CD14-positive monocyte (primary cell): ENCODE measurements around the gene ACVR1B. TPM values are rescaled to one million over a fixed set of nuclear protein-coding genes. Genes with fewer than 3 reads are reported as not detected.
A peak's percentile ranks its signal among the peaks of the same experiment; 100 is the strongest.

ENCODE experiments used
- DNase-seq, 3 donors: peaks; one replicate each; pipeline ENCODE4 v3.0.0-alpha.2; 2011 to 2022
- H2AFZ ChIP-seq: 2 replicates; pipeline ENCODE4 v1.6.0; 2012; ENCODE audit warnings: mild to moderate bottlenecking, low read depth, low read length, inconsistent platforms; ENCODE audit not compliant: insufficient read depth, poor library complexity, severe bottlenecking
- H3K27ac ChIP-seq, 2 donors: 1 replicate in 1 of 2; 2 replicates in 1 of 2; pipeline ENCODE4 v1.5.1; 2012 to 2013; ENCODE audit warnings: low read length in 2 of 2, control low read depth in 1 of 2, inconsistent platforms in 1 of 2, low read depth in 1 of 2, mild to moderate bottlenecking in 1 of 2
- H3K27me3 ChIP-seq, 2 donors: one replicate each; pipeline versions ENCODE4 v1.6.0 to v1.6.1; 2011 to 2013; ENCODE audit warnings: low read length in 2 of 2; ENCODE audit not compliant: control insufficient read depth in 2 of 2, insufficient read depth in 2 of 2
- H3K36me3 ChIP-seq, 2 donors: replicated peaks in 1 of 2; 1 replicate in 1 of 2; 2 replicates in 1 of 2; pipeline versions ENCODE4 v1.5.1 to v1.6.1; 2012 to 2013; ENCODE audit warnings: low read length in 2 of 2, control low read depth in 1 of 2, inconsistent platforms in 1 of 2, mild to moderate bottlenecking in 1 of 2; ENCODE audit not compliant: insufficient read depth in 2 of 2, control insufficient read depth in 1 of 2
- H3K4me1 ChIP-seq, 2 donors: 1 replicate in 1 of 2; 2 replicates in 1 of 2; pipeline versions ENCODE4 v1.5.1 to v1.6.1; 2012 to 2013; ENCODE audit warnings: low read length in 2 of 2, control low read depth in 1 of 2, inconsistent platforms in 1 of 2, mild to moderate bottlenecking in 1 of 2, moderate library complexity in 1 of 2; ENCODE audit not compliant: insufficient read depth in 2 of 2, control insufficient read depth in 1 of 2
- H3K4me2 ChIP-seq: replicated peaks from 2 replicates; pipeline ENCODE3; 2012; ENCODE audit warnings: low read length, moderate library complexity, mild to moderate bottlenecking; ENCODE audit not compliant: poor library complexity, severe bottlenecking; ENCODE audit errors: extremely low read depth
- H3K4me3 ChIP-seq, 3 experiments: fragments of 200-600 bp in 1 of 3; sonication (generic) in 1 of 3; replicated peaks in 1 of 3; 1 replicate in 2 of 3; 2 replicates in 1 of 3; pipeline ENCODE4 v1.5.1; 2011 to 2013; ENCODE audit warnings: low read length in 3 of 3, mild to moderate bottlenecking in 3 of 3, control low read depth in 2 of 3, low read depth in 2 of 3, inconsistent platforms in 1 of 3, moderate library complexity in 1 of 3
- H3K79me2 ChIP-seq: 2 replicates; pipeline ENCODE4 v1.6.0; 2012; ENCODE audit warnings: mild to moderate bottlenecking, control low read depth, inconsistent platforms, low read length, moderate library complexity; ENCODE audit not compliant: insufficient read depth
- H3K9ac ChIP-seq: 2 replicates; pipeline ENCODE4 v1.6.0; 2017; ENCODE audit warnings: low read length, mild to moderate bottlenecking; ENCODE audit not compliant: insufficient read depth, poor library complexity, severe bottlenecking
- H3K9me3 ChIP-seq, 2 donors: replicated peaks in 1 of 2; 1 replicate in 1 of 2; 2 replicates in 1 of 2; pipeline versions ENCODE4 v1.5.1 to v1.6.1; 2012 to 2013; ENCODE audit warnings: low read length in 2 of 2, control low read depth in 1 of 2; ENCODE audit not compliant: control insufficient read depth in 1 of 2, insufficient read depth in 1 of 2
- H4K20me1 ChIP-seq: 2 replicates; pipeline ENCODE4 v1.6.0; 2012; ENCODE audit warnings: mild to moderate bottlenecking, low read length, control low read depth, moderate library complexity; ENCODE audit not compliant: insufficient read depth
- H3K27ac Mint-ChIP-seq, 7 donors: one replicate each; pipeline ENCODE4 v1.8.0; 2020; ENCODE audit warnings: mild to moderate bottlenecking in 7 of 7, mixed read lengths in 7 of 7, moderate library complexity in 6 of 7, inconsistent platforms in 2 of 7
- H3K27me3 Mint-ChIP-seq, 3 donors: one replicate each; pipeline ENCODE4 v1.8.0; 2021 to 2022; ENCODE audit warnings: low read depth in 3 of 3, mild to moderate bottlenecking in 3 of 3, mixed read lengths in 3 of 3, moderate library complexity in 3 of 3, inconsistent platforms in 1 of 3
- H3K36me3 Mint-ChIP-seq, 2 donors: one replicate each; pipeline ENCODE4 v1.8.0; 2020; ENCODE audit warnings: mixed read lengths in 2 of 2, inconsistent platforms in 1 of 2, mild to moderate bottlenecking in 1 of 2
- H3K4me1 Mint-ChIP-seq: one replicate; pipeline ENCODE4 v1.8.0; 2020; ENCODE audit warnings: mild to moderate bottlenecking, mixed read lengths
- H3K4me3 Mint-ChIP-seq, 2 donors: one replicate each; pipeline ENCODE4 v1.8.0; 2020; ENCODE audit warnings: mild to moderate bottlenecking in 2 of 2, mixed read lengths in 2 of 2, moderate library complexity in 1 of 2
- H3K9me3 Mint-ChIP-seq, 7 donors: one replicate each; pipeline ENCODE4 v1.8.0; 2020 to 2022; ENCODE audit warnings: mixed read lengths in 7 of 7, mild to moderate bottlenecking in 6 of 7, moderate library complexity in 6 of 7, inconsistent platforms in 2 of 7
- WGBS: methylation state at CpG from one replicate; pipeline ENCODE4 v1.1.5; 2013; ENCODE audit warnings: missing lambda C conversion rate; ENCODE audit not compliant: insufficient coverage; 5-methylcytosine and 5-hydroxymethylcytosine counted together
- intact Hi-C, 2 donors: fragments of 100-400 bp; cut with micrococcal nuclease; formaldehyde crosslinking; loops; one replicate each; pipeline versions ENCODE4 v1.15.0 to v1.15.1; 2023
- polyA plus RNA-seq, 3 donors: library from polyadenylated mRNA; depleted of rRNA in 1 of 3; unstranded in 2 of 3; stranded (reverse) in 1 of 3; fragments of 300-500 nt in 2 of 3; fragments of >200 nt in 1 of 3; fragmentation: Illumina TruSeq in 2 of 3; gene quantifications; 1 replicate in 2 of 3; 2 replicates in 1 of 3; pipeline ENCODE4 v1.2.3, GENCODE V29; 2012 to 2021
- TF ChIP-seq, protein P1 (sequence below): fragments of 200-600 bp; IDR thresholded peaks from one replicate; pipeline ENCODE4 v1.8.0; 2022; ENCODE audit warnings: antibody characterized with exemption, mild to moderate bottlenecking

Gene ACVR1B
- polyA plus RNA-seq, 3 donors: 1.8 to 18.5 (median 3.9) TPM

DNA sequence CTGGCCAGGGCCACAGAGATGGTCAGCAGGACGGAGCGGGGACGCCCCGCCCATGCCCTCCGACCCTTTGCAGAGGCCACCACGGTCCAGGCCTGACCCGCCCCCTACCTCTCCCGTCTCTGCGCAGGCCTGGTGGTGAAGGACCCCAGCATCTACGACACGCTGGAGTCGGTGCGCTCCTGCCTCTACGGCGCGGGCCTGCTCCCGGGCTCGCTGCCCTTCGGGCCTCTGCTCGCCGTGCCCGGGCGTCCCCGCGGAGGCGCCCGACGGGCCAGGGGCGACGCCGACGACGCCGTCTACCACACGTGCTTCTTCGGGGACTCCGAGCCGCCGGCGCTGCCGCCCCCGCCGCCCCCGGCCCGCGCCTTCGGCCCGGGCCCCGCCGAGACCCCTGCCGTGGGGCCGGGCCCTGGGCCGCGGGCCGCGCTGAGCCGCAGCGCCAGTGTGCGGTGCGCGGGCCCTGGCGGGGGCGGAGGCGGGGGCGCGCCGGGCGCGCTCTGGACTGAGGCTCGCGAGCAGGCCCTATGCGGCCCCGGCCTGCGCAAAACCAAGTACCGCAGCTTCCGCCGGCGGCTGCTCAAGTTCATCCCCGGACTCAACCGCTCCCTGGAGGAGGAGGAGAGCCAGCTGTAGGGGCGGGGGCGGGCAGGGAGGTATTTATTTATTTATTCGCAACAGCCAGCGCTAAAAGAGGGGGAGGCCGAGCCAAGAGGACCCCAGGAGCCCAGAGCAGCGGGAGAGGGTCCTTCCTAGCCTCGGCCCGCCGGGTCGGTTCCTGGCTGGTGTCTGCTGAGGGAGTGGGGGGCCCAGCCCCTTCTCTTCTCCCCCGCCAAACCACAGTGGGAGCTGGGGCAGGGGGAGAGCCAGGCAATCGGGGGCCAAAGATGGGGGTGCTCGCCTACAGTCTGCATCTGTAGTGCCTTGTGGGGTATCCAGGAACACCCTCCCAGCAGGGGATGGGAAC is 63.4 kb downstream of the ACVR1B start:
- Mint-ChIP-seq H3K27ac (peak overlapping the region in 1 of 7 donors; percentile 16), H3K27me3 (peaks cover 5 to 16% (median 13%) of the 10 kb centered on the region in 3 donors), H3K4me3 (no peak overlapping the region), H3K36me3 (peaks cover 3 to 18% of the 10 kb centered on the region in 2 donors), H3K9me3 (peaks cover 0 to 6% (median 0%) of the 10 kb centered on the region in 7 donors), H3K4me1 (peaks cover 3% of the 10 kb centered on the region)
- intact Hi-C loops: no loop called here
- Histone ChIP-seq H3K4me2 (no peak overlapping the region), H2AFZ (no peak overlapping the region), H4K20me1 (peaks cover 17% of the 10 kb centered on the region), H3K9ac (no peak overlapping the region), H3K4me1 (no peaks in the 10 kb centered on the region), H3K36me3 (no peaks in the 10 kb centered on the region), H3K4me3 (no peak overlapping the region), H3K27me3 (no peaks in the 10 kb centered on the region), H3K27ac (no peak overlapping the region), H3K79me2 (no peaks in the 10 kb centered on the region), H3K9me3 (no peaks in the 10 kb centered on the region)
- WGBS: 97% methylated on average over 61 of the region's 93 CpGs
- TF ChIP-seq, protein P1, sequence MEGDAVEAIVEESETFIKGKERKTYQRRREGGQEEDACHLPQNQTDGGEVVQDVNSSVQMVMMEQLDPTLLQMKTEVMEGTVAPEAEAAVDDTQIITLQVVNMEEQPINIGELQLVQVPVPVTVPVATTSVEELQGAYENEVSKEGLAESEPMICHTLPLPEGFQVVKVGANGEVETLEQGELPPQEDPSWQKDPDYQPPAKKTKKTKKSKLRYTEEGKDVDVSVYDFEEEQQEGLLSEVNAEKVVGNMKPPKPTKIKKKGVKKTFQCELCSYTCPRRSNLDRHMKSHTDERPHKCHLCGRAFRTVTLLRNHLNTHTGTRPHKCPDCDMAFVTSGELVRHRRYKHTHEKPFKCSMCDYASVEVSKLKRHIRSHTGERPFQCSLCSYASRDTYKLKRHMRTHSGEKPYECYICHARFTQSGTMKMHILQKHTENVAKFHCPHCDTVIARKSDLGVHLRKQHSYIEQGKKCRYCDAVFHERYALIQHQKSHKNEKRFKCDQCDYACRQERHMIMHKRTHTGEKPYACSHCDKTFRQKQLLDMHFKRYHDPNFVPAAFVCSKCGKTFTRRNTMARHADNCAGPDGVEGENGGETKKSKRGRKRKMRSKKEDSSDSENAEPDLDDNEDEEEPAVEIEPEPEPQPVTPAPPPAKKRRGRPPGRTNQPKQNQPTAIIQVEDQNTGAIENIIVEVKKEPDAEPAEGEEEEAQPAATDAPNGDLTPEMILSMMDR: no peak
- no peak for DNase-seq

DNA sequence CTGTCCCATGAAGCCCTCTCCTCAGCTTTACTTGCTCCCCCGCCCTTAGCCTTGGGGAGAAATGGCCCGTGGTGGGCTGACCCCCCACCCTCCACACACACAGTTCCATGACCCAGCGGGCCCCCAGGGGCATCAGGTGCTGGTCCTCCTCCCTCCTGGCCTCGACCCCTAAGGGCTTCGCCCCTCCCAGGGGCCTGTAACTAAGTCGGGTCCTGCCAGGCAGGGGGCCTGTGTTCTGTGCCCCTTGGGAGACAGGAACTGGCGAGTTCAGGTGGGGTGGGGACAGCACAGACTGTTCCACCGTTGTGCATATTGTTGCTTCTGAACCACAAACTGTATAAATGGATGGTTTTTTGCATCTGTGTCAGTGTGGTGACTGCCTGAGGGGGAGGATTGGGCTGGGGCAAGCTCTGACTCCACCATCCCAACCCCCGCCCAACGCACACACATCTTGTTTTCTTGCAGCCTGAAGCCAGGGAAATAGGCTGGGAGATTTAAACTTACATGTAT is 64.1 kb downstream of the ACVR1B start:
- Mint-ChIP-seq H3K36me3 (peaks cover 3 to 17% of the 10 kb centered on the region in 2 donors), H3K27ac (no peak overlapping the region), H3K27me3 (peaks cover 9 to 24% (median 13%) of the 10 kb centered on the region in 3 donors), H3K4me1 (peaks cover 6% of the 10 kb centered on the region), H3K4me3 (no peak overlapping the region), H3K9me3 (peaks cover 0 to 6% (median 0%) of the 10 kb centered on the region in 7 donors)
- Histone ChIP-seq H3K36me3 (no peaks in the 10 kb centered on the region), H3K4me3 (no peak overlapping the region), H3K27ac (no peak overlapping the region), H2AFZ (no peak overlapping the region), H3K27me3 (no peaks in the 10 kb centered on the region), H3K79me2 (no peaks in the 10 kb centered on the region), H3K9ac (no peak overlapping the region), H3K4me1 (peaks cover 3 to 5% of the 10 kb centered on the region in 2 donors), H3K4me2 (no peak overlapping the region), H3K9me3 (no peaks in the 10 kb centered on the region), H4K20me1 (peaks cover 9% of the 10 kb centered on the region)
- 89% methylated on average over 3 of the region's 10 CpGs for WGBS
- TF ChIP-seq, protein P1: no peak
- DNase-seq: no peak
- intact Hi-C loops: no loop called here
